ENCODE measurements around the gene RAPGEF5.

DNA sequence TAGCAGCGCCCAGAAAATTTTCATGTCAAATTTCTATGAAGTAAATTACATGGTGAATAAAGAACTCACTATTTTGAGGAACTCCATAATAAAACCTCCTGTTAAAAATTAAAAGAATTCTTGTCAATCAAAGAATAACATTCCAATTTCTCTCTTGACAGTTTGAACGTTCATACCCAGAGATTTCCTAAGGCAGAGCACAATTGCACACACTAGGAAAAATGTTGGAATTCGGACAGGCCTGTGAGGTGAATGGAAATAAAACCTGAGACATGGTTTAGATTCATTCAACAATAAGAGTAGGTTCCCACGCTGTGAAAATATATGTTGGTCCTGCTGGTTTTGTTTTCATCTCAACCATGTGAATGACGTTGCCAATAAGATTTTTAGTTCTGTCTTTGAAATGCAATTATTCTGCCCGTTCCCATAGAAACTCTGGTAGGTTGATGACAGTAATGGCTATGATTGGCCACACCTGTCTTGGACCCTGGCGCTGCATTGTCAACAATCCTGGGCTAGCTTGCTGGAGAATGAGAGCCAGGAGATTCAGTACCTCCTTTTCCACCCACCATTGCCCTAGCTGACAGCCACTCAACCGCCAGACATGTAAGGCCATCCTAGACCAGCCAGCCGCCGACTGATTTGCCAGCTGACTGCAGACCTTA is 43.3 kb upstream of the RAPGEF5 start:
- TF ChIP-seq, protein P1, sequence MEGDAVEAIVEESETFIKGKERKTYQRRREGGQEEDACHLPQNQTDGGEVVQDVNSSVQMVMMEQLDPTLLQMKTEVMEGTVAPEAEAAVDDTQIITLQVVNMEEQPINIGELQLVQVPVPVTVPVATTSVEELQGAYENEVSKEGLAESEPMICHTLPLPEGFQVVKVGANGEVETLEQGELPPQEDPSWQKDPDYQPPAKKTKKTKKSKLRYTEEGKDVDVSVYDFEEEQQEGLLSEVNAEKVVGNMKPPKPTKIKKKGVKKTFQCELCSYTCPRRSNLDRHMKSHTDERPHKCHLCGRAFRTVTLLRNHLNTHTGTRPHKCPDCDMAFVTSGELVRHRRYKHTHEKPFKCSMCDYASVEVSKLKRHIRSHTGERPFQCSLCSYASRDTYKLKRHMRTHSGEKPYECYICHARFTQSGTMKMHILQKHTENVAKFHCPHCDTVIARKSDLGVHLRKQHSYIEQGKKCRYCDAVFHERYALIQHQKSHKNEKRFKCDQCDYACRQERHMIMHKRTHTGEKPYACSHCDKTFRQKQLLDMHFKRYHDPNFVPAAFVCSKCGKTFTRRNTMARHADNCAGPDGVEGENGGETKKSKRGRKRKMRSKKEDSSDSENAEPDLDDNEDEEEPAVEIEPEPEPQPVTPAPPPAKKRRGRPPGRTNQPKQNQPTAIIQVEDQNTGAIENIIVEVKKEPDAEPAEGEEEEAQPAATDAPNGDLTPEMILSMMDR (IDR thresholded peaks at IDR 0.05), result no peak
- TF ChIP-seq POLR2A (IDR thresholded peaks at IDR 0.05), result no peak

Data from thyroid gland (tissue), 4 donors.